Neuronal stem cell (in vitro differentiated cells): Measurements from ENCODE around the gene WHRN.

ENCODE experiments used
- DNase-seq: peaks from one replicate; pipeline ENCODE4 v3.0.0-alpha.2; 2013; ENCODE audit warnings: low spot score
- H2AFZ ChIP-seq: one replicate; pipeline ENCODE4 v1.6.1; 2013; ENCODE audit warnings: mild to moderate bottlenecking, low read length, inconsistent platforms
- H2AK5ac ChIP-seq: 2 replicates; pipeline ENCODE4 v1.6.1; 2013; ENCODE audit warnings: low read depth, mild to moderate bottlenecking, inconsistent platforms, low read length, moderate library complexity, mixed read lengths
- H2BK120ac ChIP-seq: 2 replicates; pipeline ENCODE4 v1.6.1; 2013; ENCODE audit warnings: low read depth, mild to moderate bottlenecking, inconsistent platforms, low read length, moderate library complexity, mixed read lengths
- H2BK12ac ChIP-seq: one replicate; pipeline ENCODE4 v1.6.1; 2013; ENCODE audit warnings: low read length, inconsistent platforms
- H2BK15ac ChIP-seq: 2 replicates; pipeline ENCODE4 v1.6.1; 2013; ENCODE audit warnings: mild to moderate bottlenecking, low read length, inconsistent platforms, mixed read lengths
- H2BK5ac ChIP-seq: one replicate; pipeline ENCODE4 v1.6.1; 2013; ENCODE audit warnings: inconsistent platforms, mild to moderate bottlenecking, low read length, moderate library complexity
- H3K14ac ChIP-seq: one replicate; pipeline ENCODE4 v1.6.1; 2013; ENCODE audit warnings: low read length, inconsistent platforms
- H3K18ac ChIP-seq: 2 replicates; pipeline ENCODE4 v1.6.1; 2013; ENCODE audit warnings: low read length, inconsistent platforms
- H3K23ac ChIP-seq: 2 replicates; pipeline ENCODE4 v1.6.1; 2013; ENCODE audit warnings: low read depth, mild to moderate bottlenecking, mixed read lengths, low read length, inconsistent platforms; ENCODE audit not compliant: poor library complexity
- H3K27ac ChIP-seq: replicated peaks from 3 replicates; pipeline ENCODE4 v1.5.1; 2013; ENCODE audit warnings: low read length, inconsistent platforms
- H3K27me3 ChIP-seq, 3 experiments: 2 replicates each; pipeline ENCODE4 v1.6.1; 2013; ENCODE audit warnings: low read length in 3 of 3, mild to moderate bottlenecking in 2 of 3, inconsistent platforms in 1 of 3, low read depth in 1 of 3, mixed read lengths in 1 of 3, moderate library complexity in 1 of 3; ENCODE audit not compliant: control insufficient read depth in 3 of 3, insufficient read depth in 3 of 3
- H3K36me3 ChIP-seq, 2 donors: replicated peaks in 1 of 2; 2 replicates each; pipeline ENCODE4 v1.6.1; 2013; ENCODE audit warnings: low read length in 2 of 2; ENCODE audit not compliant: control insufficient read depth in 2 of 2, insufficient read depth in 2 of 2
- H3K4ac ChIP-seq: 2 replicates; pipeline ENCODE4 v1.6.1; 2013; ENCODE audit warnings: inconsistent platforms, mild to moderate bottlenecking, low read length, moderate library complexity
- H3K4me1 ChIP-seq, 2 donors: 1 replicate in 1 of 2; 2 replicates in 1 of 2; pipeline ENCODE4 v1.6.1; 2013; ENCODE audit warnings: low read length in 2 of 2, low read depth in 1 of 2; ENCODE audit not compliant: control insufficient read depth in 2 of 2, insufficient read depth in 1 of 2
- H3K4me2 ChIP-seq: one replicate; pipeline ENCODE4 v1.6.1; 2013; ENCODE audit warnings: mild to moderate bottlenecking, low read length, inconsistent platforms; ENCODE audit not compliant: insufficient read depth, poor library complexity, severe bottlenecking
- H3K4me3 ChIP-seq, 2 donors: 2 replicates each; pipeline ENCODE4 v1.5.1; 2013; ENCODE audit warnings: low read length in 2 of 2, mild to moderate bottlenecking in 2 of 2, inconsistent platforms in 1 of 2, moderate library complexity in 1 of 2
- H3K79me1 ChIP-seq: one replicate; pipeline ENCODE4 v1.6.1; 2013; ENCODE audit warnings: low read depth, mild to moderate bottlenecking, inconsistent platforms, low read length, moderate library complexity
- H3K9ac ChIP-seq: one replicate; pipeline ENCODE4 v1.6.1; 2013; ENCODE audit warnings: mild to moderate bottlenecking, low read depth, low read length, inconsistent platforms; ENCODE audit not compliant: poor library complexity
- H3K9me3 ChIP-seq, 2 donors: replicated peaks in 1 of 2; 2 replicates each; pipeline versions ENCODE3 to v1.6.1; 2013; ENCODE audit warnings: low read length in 2 of 2, mild to moderate bottlenecking in 2 of 2, inconsistent platforms in 1 of 2, low read depth in 1 of 2, mixed read lengths in 1 of 2, moderate library complexity in 1 of 2; ENCODE audit not compliant: control insufficient read depth in 2 of 2, insufficient read depth in 1 of 2
- H4K8ac ChIP-seq: one replicate; pipeline ENCODE4 v1.6.1; 2013; ENCODE audit warnings: low read depth, mild to moderate bottlenecking, inconsistent platforms, low read length, moderate library complexity
- H4K91ac ChIP-seq: one replicate; pipeline ENCODE4 v1.6.1; 2013; ENCODE audit warnings: low read length, low read depth, mild to moderate bottlenecking, inconsistent platforms; ENCODE audit not compliant: poor library complexity
- WGBS, 2 donors: extraction: QIAGEN DNeasy Blood & Tissue Kit; methylation state at CpG; one replicate each; pipeline ENCODE4 v1.1.7; 2013; ENCODE audit warnings: missing lambda C conversion rate in 2 of 2, mixed read lengths in 1 of 2; ENCODE audit not compliant: insufficient read length in 2 of 2, insufficient replicate concordance in 1 of 2; ENCODE audit errors: extremely low coverage in 2 of 2; 5-methylcytosine and 5-hydroxymethylcytosine counted together

The WHRN gene

GRCh38 chr9:114378883-114379282, 126.4 kb downstream of the WHRN start:
- H3K36me3 ChIP-seq, result peaks cover 6 to 39% of the 10 kb centered on the region in 2 donors

GRCh38 chr9:114378016-114378415, 127.3 kb downstream of the WHRN start:
- Histone ChIP-seq H2BK15ac (no peak overlapping the region), H3K27me3 (no peaks in the 10 kb centered on the region), H4K91ac (no peak overlapping the region), H3K4me1 (peaks cover 4 to 12% of the 10 kb centered on the region in 2 donors), H3K18ac (no peak overlapping the region), H3K79me1 (no peaks in the 10 kb centered on the region), H4K8ac (no peak overlapping the region), H2AFZ (no peak overlapping the region), H3K9ac (no peak overlapping the region), H3K4ac (no peak overlapping the region), H3K9me3 (no peaks in the 10 kb centered on the region), H3K4me2 (no peak overlapping the region), H3K27ac (no peak overlapping the region), H3K4me3 (no peak overlapping the region), H3K36me3 (peaks cover 6 to 41% of the 10 kb centered on the region in 2 donors), H3K23ac (no peak overlapping the region), H2BK5ac (no peak overlapping the region), H2AK5ac (no peak overlapping the region), H3K14ac (no peak overlapping the region), H2BK120ac (no peak overlapping the region), H2BK12ac (no peak overlapping the region)
- no peak for DNase-seq
- no CpG with 5 or more reads among the region's 8 CpGs for WGBS, 2 donors

More at GRCh38 chr9:114378883-114379282, 126.4 kb downstream of the WHRN start:
- no peak overlapping the region for H2AK5ac ChIP-seq
- no peak overlapping the region for H3K18ac ChIP-seq
- no CpG with 5 or more reads among the region's 5 CpGs for WGBS, 2 donors
- no peak overlapping the region for H4K8ac ChIP-seq
- no peak overlapping the region for H2BK120ac ChIP-seq
- H4K91ac ChIP-seq, result no peak overlapping the region
- no peak overlapping the region for H3K4me2 ChIP-seq
- no peak overlapping the region for H2BK5ac ChIP-seq
- H3K9ac ChIP-seq, result no peak overlapping the region
- no peak overlapping the region for H2AFZ ChIP-seq
- no peak overlapping the region for H3K4me3 ChIP-seq
- no peak overlapping the region for H2BK12ac ChIP-seq
- H3K9me3 ChIP-seq, result no peaks in the 10 kb centered on the region
- H3K79me1 ChIP-seq, result no peaks in the 10 kb centered on the region
- H3K4me1 ChIP-seq, result peaks cover 11 to 21% of the 10 kb centered on the region in 2 donors
- no peaks in the 10 kb centered on the region for H3K27me3 ChIP-seq
- no peak overlapping the region for H2BK15ac ChIP-seq
- H3K27ac ChIP-seq, result no peak overlapping the region
- DNase-seq, result no peak
- H3K23ac ChIP-seq, result no peak overlapping the region
- no peak overlapping the region for H3K4ac ChIP-seq
- no peak overlapping the region for H3K14ac ChIP-seq

- Histone ChIP-seq H4K8ac (no peak overlapping the region), H3K23ac (no peak overlapping the region), H3K4me3 (no peak overlapping the region), H3K4ac (no peak overlapping the region), H4K91ac (no peak overlapping the region), H2AFZ (no peak overlapping the region), H2BK12ac (no peak overlapping the region), H2BK15ac (no peak overlapping the region), H3K9ac (no peak overlapping the region), H3K27ac (no peak overlapping the region), H3K36me3 (peaks cover 5 to 41% of the 10 kb centered on the region in 2 donors), H3K27me3 (no peaks in the 10 kb centered on the region), H3K9me3 (no peaks in the 10 kb centered on the region), H3K79me1 (no peaks in the 10 kb centered on the region), H3K18ac (no peak overlapping the region), H3K4me1 (peaks cover 0 to 12% of the 10 kb centered on the region in 2 donors), H2BK5ac (no peak overlapping the region), H2AK5ac (no peak overlapping the region), H2BK120ac (no peak overlapping the region), H3K14ac (no peak overlapping the region), H3K4me2 (no peak overlapping the region)
- WGBS, 2 donors, result no CpG with 5 or more reads among the region's 19 CpGs
- no peak for DNase-seq
Observed at GRCh38 chr9:114376586-114377445, 128.5 kb downstream of the WHRN start.

GRCh38 chr9:114375386-114376175, 129.7 kb downstream of the WHRN start:
- Histone ChIP-seq H2BK120ac (no peak overlapping the region), H3K27me3 (no peaks in the 10 kb centered on the region), H2BK15ac (no peak overlapping the region), H3K4me2 (no peak overlapping the region), H3K4ac (no peak overlapping the region), H2BK5ac (no peak overlapping the region), H3K9me3 (no peaks in the 10 kb centered on the region), H3K18ac (no peak overlapping the region), H2AFZ (no peak overlapping the region), H4K8ac (no peak overlapping the region), H3K4me3 (no peak overlapping the region), H4K91ac (no peak overlapping the region), H3K9ac (no peak overlapping the region), H3K23ac (no peak overlapping the region), H3K36me3 (peaks cover 5 to 35% of the 10 kb centered on the region in 2 donors), H3K79me1 (no peaks in the 10 kb centered on the region), H3K4me1 (peaks cover 8 to 20% of the 10 kb centered on the region in 2 donors), H3K27ac (no peak overlapping the region), H3K14ac (no peak overlapping the region), H2BK12ac (no peak overlapping the region), H2AK5ac (no peak overlapping the region)
- no peak for DNase-seq
- WGBS, 2 donors, result no CpG with 5 or more reads among the region's 9 CpGs
